HAP-1 (cell line): ENCODE measurements around the gene MCF2L2.
"Not testable (repeated sequence)": the region's sequence is repeated elsewhere in the genome, so short reads cannot be mapped to it uniquely, and the experiment has no call there.

Source experiments
- DNase-seq, 2 experiments: peaks; one replicate each; pipeline ENCODE4 v3.0.0-alpha.2; 2016 to 2020; ENCODE audit warnings: low spot score in 2 of 2
- H3K27me3 ChIP-seq: fragments of 250-450 bp; sonication (Bioruptor Pico); 2 replicates; pipeline ENCODE4 v1.5.1; 2020; ENCODE audit warnings: low read depth, mild to moderate bottlenecking, moderate library complexity
- H3K36me3 ChIP-seq: fragments of 250-450 bp; sonication (Bioruptor Pico); replicated peaks from 2 replicates; pipeline ENCODE4 v1.5.1; 2020; ENCODE audit warnings: mild to moderate bottlenecking
- H3K4me1 ChIP-seq: fragments of 250-450 bp; sonication (Bioruptor Pico); 2 replicates; pipeline ENCODE4 v1.5.1; 2020; ENCODE audit warnings: mild to moderate bottlenecking
- H3K4me3 ChIP-seq: fragments of 250-450 bp; sonication (Bioruptor Pico); 2 replicates; pipeline ENCODE4 v1.5.1; 2020; ENCODE audit warnings: mild to moderate bottlenecking, moderate library complexity
- H3K9me3 ChIP-seq: fragments of 250-450 bp; sonication (Bioruptor Pico); 2 replicates; pipeline ENCODE4 v1.5.1; 2020; ENCODE audit warnings: mild to moderate bottlenecking, moderate library complexity
- in situ Hi-C: fragments of 300-500 bp; cut with MboI; formaldehyde crosslinking; loops from 3 replicates; pipeline ENCODE4 v1.14.3; 2020; ENCODE audit warnings: low sequenced_read_pairs, inconsistent platforms, mixed read lengths

The MCF2L2 gene

DNA sequence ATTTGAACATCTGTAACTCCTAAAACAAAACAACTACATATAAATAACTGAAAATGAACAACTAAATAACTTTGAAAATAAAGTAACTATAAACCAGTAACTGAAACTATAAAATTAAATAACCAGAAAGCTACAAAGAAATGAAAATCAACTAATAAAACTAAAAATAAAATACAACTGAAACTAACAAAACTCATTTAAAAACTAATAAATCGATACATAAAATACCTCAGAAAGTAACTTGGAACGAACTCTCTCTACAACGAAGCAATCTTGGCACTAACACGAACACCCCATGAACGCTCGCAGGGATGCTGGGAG, 249.9 kb downstream of the MCF2L2 start:
- DNase-seq = no peak
- Histone ChIP-seq H3K4me1 (no peaks in the 10 kb centered on the region), H3K36me3 (no peaks in the 10 kb centered on the region), H3K27me3 (no peaks in the 10 kb centered on the region), H3K9me3 (no peaks in the 10 kb centered on the region), H3K4me3 (peak overlapping the region; percentile 44)
- in situ Hi-C loops = loop anchor here (25.0 kb wide), 1 partner anchor 584 kb away; no protein-coding TSS in a partner anchor

DNA sequence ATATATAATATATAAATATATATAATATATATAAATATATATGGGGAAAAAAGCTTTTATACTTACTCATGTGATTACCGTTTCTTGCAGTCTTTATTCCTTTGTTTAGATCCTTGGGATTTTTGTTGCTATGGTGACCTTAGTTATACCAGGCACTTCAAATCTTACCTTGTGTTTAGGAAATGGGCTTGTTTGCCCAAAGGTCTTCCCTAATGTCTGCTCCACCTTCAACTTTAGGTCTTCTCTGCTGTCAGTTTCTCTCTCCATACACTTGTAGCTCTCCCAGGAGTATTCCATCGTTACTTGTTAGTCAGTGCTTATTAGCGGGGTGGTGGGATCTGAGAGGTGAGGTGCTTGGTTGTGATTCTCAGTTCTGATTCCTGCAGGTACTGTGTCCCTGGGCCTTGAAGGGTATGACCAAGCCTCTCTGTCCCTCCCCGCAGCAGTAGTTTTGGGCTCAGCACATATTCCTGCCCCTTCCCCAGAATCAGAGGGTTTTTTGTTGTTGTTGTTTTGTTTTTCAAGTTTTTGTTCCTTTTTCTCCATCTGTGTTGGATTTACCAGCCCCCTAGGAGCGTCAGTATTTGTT, 256.3 kb downstream of the MCF2L2 start:
- no peaks in the 10 kb centered on the region for H3K27me3 ChIP-seq
- H3K9me3 ChIP-seq = no peaks in the 10 kb centered on the region
- no peak overlapping the region for H3K4me3 ChIP-seq
- no peaks in the 10 kb centered on the region for H3K36me3 ChIP-seq
- DNase-seq = peak in 1 of 2 experiments; percentile 6
- in situ Hi-C loops = no loop called here
- no peaks in the 10 kb centered on the region for H3K4me1 ChIP-seq

DNA sequence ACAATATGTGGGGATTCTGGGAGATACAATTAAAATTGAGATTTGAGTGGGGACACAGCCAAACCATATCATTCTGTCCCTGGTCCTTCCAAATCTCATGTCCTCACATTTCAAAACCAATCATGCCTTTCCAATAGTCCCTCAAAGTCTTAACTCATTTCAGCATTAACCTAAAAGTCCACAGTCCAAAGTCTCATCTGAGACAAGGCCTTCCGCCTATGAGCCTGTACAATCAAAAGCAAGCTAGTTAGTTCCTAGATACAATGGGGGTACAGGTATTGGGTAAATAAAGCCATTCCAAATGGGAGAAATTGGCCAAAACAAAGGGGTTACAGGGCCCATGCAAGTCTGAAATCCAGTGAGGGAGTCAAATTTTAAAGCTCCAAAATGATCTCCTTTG, 260.4 kb downstream of the MCF2L2 start:
- in situ Hi-C loops, H3K4me3 ChIP-seq, H3K4me1 ChIP-seq, H3K36me3 ChIP-seq, DNase-seq, H3K9me3 ChIP-seq, H3K27me3 ChIP-seq: not testable (repeated sequence)

DNA sequence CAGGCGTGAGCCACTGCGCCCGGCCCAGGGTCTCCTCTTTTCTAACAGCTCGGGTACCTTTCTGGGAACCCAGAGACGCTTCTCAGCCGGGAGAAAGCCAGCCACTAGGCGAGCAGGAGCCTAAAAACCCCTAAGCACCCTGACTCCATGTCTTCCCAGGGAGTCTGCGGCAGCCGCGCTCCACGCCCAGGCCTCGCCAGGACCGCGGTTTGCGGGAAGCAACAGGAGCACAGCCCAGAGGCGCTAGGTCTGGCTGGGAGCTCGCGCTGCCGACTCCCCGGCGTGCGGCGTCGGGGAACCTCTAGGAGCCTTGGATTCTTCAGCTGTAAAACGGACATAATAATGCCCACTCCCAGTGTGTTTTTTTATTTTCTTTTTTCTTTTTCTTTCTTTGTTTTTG, 264.9 kb downstream of the MCF2L2 start:
- Histone ChIP-seq H3K4me1 (peaks cover 4% of the 10 kb centered on the region), H3K36me3 (no peaks in the 10 kb centered on the region), H3K9me3 (no peaks in the 10 kb centered on the region), H3K27me3 (no peaks in the 10 kb centered on the region), H3K4me3 (no peak overlapping the region)
- no peak for DNase-seq
- in situ Hi-C loops = no loop called here

DNA sequence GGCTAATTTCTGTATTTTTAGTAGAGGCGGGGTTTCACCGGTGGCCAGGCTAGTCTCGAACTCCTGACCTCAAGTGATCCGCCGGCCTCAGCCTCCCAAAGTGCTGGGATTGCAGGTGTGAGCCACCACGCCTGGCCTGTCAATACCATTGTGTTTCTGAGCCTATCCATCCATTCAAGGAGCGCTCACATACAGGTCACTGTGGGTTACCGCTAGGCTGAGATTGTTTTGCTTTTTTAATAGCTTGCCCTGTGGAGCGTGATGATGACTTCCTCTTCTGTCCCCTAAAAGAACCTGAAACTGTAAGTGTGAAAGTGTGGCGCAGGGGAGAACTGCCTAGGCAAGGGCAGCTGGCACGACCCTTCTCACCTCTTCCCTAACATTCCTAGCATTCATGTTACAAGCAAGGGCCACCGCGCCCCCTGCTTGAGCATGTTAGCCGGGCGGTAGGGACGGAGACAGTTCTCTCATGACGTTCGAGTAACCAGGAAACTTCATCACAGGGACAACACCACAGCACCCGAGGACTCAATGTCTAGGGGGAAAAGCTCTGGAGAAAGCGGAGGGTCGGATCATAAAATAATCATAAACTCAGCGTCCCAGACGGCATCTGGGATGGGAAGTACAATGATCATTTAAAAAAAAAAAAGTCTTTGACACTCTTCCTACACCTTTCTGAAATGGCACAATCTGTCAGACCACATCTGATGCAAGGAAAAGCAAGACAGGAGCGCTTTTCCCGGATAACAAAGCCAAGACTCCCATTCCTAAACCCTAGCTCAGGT, 266.7 kb downstream of the MCF2L2 start:
- H3K36me3 ChIP-seq = no peaks in the 10 kb centered on the region
- no peaks in the 10 kb centered on the region for H3K9me3 ChIP-seq
- no peaks in the 10 kb centered on the region for H3K27me3 ChIP-seq
- in situ Hi-C loops = no loop called here
- no peak for DNase-seq
- peaks cover 4% of the 10 kb centered on the region for H3K4me1 ChIP-seq
- peak overlapping the region; percentile 46 for H3K4me3 ChIP-seq

DNA sequence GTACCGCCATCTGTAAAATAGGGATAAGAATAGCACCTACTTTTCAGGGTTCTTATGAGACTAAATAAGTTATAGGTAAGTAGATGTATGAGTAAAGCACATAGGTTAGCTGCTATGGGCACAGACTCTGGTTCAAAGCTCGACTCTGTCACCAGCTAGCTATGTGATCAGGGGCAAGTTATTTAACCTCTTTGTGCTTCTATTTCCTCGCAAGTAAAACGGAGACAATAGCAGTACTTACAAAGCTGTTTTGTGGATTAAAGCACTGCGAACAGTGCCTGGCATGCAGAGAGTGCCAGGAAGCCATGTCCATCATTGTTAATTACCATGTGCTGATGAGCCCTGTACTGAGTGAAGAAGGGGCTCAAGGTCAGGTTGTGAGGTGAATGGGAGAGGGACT, 267.8 kb downstream of the MCF2L2 start:
- Histone ChIP-seq H3K36me3 (no peaks in the 10 kb centered on the region), H3K9me3 (no peaks in the 10 kb centered on the region), H3K4me1 (peaks cover 4% of the 10 kb centered on the region), H3K27me3 (no peaks in the 10 kb centered on the region), H3K4me3 (no peak overlapping the region)
- in situ Hi-C loops = no loop called here
- no peak for DNase-seq

DNA sequence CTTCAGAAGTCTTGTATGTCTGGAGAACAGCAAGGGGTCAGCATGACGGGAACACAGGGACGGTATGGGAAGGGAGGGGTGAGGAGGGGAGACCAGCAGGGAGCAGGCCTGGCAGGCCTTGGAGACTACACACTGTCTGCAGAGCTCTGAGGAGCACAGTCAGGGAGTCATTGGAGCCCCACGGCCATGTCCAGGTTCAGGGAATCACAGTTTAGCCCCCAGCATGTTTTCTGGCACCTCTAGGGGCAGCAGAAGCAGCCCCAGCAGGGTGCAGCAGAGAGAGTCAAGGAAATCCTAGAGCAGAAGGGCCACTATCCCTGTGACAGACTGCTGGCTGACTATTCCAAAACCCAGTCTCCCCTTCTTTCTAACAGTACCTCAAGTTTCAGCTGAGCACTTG, 269.1 kb downstream of the MCF2L2 start:
- Histone ChIP-seq H3K4me3 (no peak overlapping the region), H3K4me1 (peaks cover 4% of the 10 kb centered on the region), H3K9me3 (no peaks in the 10 kb centered on the region), H3K27me3 (no peaks in the 10 kb centered on the region), H3K36me3 (no peaks in the 10 kb centered on the region)
- in situ Hi-C loops = no loop called here
- peak in 1 of 2 experiments; percentile 19 for DNase-seq

DNA sequence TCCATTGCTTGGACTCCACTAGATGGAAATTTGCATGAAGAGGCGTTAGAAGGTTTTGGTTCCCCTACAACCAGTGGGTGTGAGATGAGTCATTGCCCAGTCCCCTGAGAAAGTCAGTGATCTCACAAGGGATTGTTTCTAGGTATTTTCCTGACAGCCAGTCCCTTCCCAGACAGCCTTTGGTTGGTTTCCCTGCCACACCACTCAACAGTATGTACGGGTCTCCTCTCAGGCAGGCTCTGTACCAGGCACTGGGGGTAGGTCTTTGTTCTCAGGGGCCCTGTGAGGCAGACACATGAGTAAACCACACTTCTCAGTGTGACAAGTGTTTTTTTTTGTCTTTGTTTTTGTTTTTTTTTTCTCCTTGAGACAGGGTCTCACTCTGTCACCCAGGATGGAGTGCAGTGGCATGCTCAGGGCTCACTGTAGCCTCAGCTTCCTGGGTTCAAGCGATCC, 269.8 kb downstream of the MCF2L2 start:
- DNase-seq = no peak
- in situ Hi-C loops = no loop called here
- Histone ChIP-seq H3K27me3 (no peaks in the 10 kb centered on the region), H3K4me3 (no peak overlapping the region), H3K36me3 (no peaks in the 10 kb centered on the region), H3K9me3 (no peaks in the 10 kb centered on the region), H3K4me1 (peaks cover 4% of the 10 kb centered on the region)

DNA sequence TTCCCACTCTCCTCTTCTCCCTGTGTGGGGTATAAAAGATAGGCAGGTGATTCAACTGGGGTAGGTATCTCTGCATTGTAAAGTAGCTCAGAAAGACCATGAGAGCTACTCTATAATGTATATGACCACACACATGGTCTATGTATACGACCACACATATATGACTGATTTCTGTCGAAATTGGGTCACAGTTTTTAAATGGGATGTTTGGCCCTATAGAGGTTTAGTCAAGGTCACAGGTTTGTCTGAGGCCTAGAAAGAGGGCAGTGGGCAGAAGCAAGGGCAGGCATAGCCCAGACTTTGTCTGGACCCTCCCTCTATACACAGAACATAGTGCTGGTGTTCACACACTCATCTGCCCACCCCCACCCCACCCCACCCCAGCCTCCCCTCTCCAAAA, 270.3 kb downstream of the MCF2L2 start:
- H3K9me3 ChIP-seq = no peaks in the 10 kb centered on the region
- H3K4me3 ChIP-seq = no peak overlapping the region
- in situ Hi-C loops = no loop called here
- H3K4me1 ChIP-seq = peaks cover 4% of the 10 kb centered on the region
- H3K27me3 ChIP-seq = no peaks in the 10 kb centered on the region
- no peak for DNase-seq
- H3K36me3 ChIP-seq = no peaks in the 10 kb centered on the region

DNA sequence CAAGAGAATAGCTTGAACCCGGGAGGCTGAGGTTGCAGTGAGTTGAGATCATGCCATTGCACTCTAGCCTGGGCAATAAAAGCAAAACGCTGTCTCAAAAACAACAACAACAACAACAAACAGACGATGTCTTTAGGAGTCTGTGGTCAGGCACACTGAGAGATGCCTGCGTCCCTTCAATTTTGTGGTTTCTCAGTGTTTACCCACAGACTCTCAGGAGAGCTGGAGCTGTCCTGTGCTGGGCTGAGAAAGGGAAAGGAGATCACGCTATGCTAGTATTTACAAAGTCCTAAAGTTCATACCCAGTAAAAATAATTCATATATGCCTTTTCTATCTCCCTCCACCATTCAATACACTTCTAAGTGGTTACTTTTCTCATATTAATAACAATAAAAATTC, 272.2 kb downstream of the MCF2L2 start:
- Histone ChIP-seq H3K27me3 (no peaks in the 10 kb centered on the region), H3K36me3 (no peaks in the 10 kb centered on the region), H3K4me1 (no peaks in the 10 kb centered on the region), H3K9me3 (no peaks in the 10 kb centered on the region), H3K4me3 (no peak overlapping the region)
- in situ Hi-C loops = no loop called here
- DNase-seq = no peak

DNA sequence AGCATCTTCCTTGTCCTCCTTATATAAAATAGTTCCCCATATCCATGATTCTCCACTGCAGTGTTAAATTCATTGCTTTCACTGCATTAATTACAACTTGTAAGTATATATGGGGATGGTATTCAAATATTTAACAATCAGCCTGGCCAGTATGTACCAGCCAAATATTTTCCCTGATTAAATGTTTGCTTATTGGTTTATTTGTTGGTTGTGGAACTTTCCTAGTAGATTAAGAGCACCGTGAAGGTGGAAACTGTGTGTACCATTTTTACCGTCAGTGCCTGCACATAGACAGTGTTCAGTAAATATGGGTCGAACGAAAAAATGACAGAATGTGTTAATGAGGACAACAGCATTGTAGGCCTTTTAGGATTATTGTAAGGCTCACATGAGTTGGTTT, 272.9 kb downstream of the MCF2L2 start:
- no peak for DNase-seq

DNA sequence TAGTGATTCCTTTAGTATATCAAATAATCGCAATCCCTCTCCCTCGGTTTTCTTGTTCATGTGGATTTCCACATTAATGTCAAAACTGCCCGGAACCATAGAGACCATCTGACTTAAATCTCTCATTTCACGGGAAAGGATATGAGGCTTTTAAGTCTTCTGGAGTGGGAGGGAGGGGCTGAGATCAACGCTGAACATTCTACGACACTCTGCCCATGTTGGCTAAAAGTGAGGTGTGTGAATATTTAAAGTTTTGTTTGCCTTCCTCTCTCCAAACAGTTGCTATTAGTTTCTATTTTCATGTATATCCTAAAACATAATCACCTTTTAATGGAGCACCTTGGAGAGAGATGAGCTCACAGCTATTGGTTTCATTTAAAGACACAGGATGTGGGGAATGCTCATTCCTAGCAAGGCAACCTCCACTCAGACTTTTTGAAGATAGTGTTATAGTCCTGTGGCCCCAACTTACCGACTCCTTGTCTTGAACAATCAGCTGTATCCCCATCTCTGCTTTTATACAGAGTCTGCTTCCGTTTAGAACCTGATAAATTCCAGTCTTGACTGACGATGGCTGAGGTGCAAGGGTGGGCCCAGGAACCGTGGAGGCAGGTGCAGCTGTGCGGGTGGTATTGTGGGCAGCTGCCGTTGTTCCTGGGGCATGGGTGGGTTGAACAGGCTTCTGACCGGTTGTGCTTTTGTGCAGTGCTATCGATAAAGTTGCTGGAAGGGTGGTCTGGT, 275.0 kb downstream of the MCF2L2 start:
- in situ Hi-C loops = no loop called here
- DNase-seq = no peak
- Histone ChIP-seq H3K4me1 (no peaks in the 10 kb centered on the region), H3K36me3 (no peaks in the 10 kb centered on the region), H3K9me3 (no peaks in the 10 kb centered on the region), H3K4me3 (no peak overlapping the region), H3K27me3 (no peaks in the 10 kb centered on the region)

More for the DNA sequence above, 272.9 kb downstream of the MCF2L2 start:
- H3K9me3 ChIP-seq = no peaks in the 10 kb centered on the region
- H3K4me1 ChIP-seq = no peaks in the 10 kb centered on the region
- H3K36me3 ChIP-seq = no peaks in the 10 kb centered on the region
- in situ Hi-C loops = no loop called here
- H3K4me3 ChIP-seq = no peak overlapping the region
- no peaks in the 10 kb centered on the region for H3K27me3 ChIP-seq

DNA sequence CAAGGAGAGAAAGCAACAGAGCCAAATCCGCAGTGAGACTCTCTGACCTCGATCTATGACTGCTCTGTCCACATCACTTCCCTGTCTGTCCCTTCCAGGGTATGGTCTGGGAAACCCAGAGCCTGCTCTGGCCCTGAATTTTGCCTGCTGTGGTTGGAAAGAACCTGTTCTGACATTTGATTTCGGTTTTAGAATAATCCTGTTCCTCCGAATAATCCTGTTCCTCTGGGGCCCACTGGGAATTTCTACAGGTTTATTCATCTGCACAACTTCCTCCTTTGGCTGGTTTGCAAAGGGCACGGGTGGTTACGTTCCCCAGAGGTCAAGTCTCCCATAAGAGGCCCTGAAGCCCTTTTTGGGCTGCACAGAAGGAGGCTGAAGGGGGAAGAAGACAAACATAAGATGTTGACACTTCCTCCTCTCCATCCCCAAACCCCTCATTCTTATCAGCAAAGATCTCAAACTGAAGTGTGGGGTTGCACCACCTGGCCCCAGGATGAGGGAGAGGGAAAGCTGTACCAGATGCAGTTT, 276.5 kb downstream of the MCF2L2 start:
- in situ Hi-C loops = no loop called here
- H3K4me1 ChIP-seq = no peaks in the 10 kb centered on the region

DNA sequence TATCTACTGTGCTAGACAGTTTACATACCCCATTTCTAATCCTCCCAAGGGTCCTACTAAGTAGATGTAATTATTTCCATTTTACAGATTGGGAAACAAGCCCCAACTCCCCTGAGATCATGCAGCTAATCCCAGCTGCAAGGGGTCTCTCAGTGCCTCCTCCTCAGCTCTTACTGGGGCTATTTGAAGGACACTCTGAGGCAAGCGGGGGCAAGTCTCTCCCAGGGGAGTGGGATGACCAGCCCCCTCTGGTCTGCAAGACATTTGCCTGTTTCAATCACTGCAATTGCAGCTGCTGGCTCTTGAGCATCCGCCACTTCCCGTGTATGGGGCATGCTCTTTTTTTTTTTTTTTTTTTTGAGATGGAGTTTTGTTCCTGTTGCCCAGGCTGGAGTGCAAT, 277.3 kb downstream of the MCF2L2 start:
- Histone ChIP-seq H3K36me3 (no peaks in the 10 kb centered on the region), H3K4me1 (no peaks in the 10 kb centered on the region), H3K4me3 (no peak overlapping the region), H3K27me3 (no peaks in the 10 kb centered on the region), H3K9me3 (no peaks in the 10 kb centered on the region)
- in situ Hi-C loops = no loop called here
- no peak for DNase-seq

More for the DNA sequence above, 276.5 kb downstream of the MCF2L2 start:
- Histone ChIP-seq H3K27me3 (no peaks in the 10 kb centered on the region), H3K9me3 (no peaks in the 10 kb centered on the region), H3K4me3 (no peak overlapping the region), H3K36me3 (no peaks in the 10 kb centered on the region)
- DNase-seq = no peak
